HepG2 (cell line): ENCODE data around the gene CD68. TPM values are rescaled to one million over a fixed set of nuclear protein-coding genes. Genes with fewer than 3 reads are reported as not detected.

Experiments
- CSRNP2 ChIP-seq: sonication (generic); formaldehyde crosslinking; conservative IDR thresholded peaks from 2 replicates; pipeline ENCODE4 v1.8.0; 2022; ENCODE audit warnings: low read depth, missing genetic modification reagents
- E2F2 ChIP-seq: sonication (generic); formaldehyde crosslinking; IDR thresholded peaks from 2 replicates; pipeline ENCODE4 v1.4.0; 2020; ENCODE audit warnings: missing genetic modification reagents, borderline replicate concordance
- GATAD2A ChIP-seq: IDR thresholded peaks from 2 replicates; pipeline ENCODE4 v1.6.1; 2016
- IRX3 ChIP-seq: sonication (generic); formaldehyde crosslinking; IDR thresholded peaks from 2 replicates; pipeline ENCODE4 v1.8.1; 2023; ENCODE audit warnings: mild to moderate bottlenecking, low read depth, missing genetic modification reagents, borderline replicate concordance
- KLF16 ChIP-seq, 2 experiments: sonication (generic) in 1 of 2; formaldehyde crosslinking in 1 of 2; IDR thresholded peaks; 2 replicates each; pipeline versions ENCODE4 v1.6.1 to v1.8.0; 2016 to 2023; ENCODE audit warnings: missing genetic modification reagents in 2 of 2, missing compliant biosample characterization in 1 of 2
- MAZ ChIP-seq, 2 experiments: sonication (generic) in 1 of 2; formaldehyde crosslinking in 1 of 2; IDR thresholded peaks; 2 replicates each; pipeline versions ENCODE4 v1.5.0 to v1.6.1; 2012 to 2020; ENCODE audit warnings: low read depth in 2 of 2, mild to moderate bottlenecking in 2 of 2, borderline replicate concordance in 1 of 2, improper control_type of control experiment in 1 of 2, low read length in 1 of 2, missing genetic modification reagents in 1 of 2, moderate library complexity in 1 of 2
- MXD1 ChIP-seq: sonication (generic); formaldehyde crosslinking; IDR thresholded peaks from 2 replicates; pipeline ENCODE4 v1.4.0; 2020; ENCODE audit warnings: mild to moderate bottlenecking, missing genetic modification reagents
- PATZ1 ChIP-seq: sonication (generic); formaldehyde crosslinking; IDR thresholded peaks from 2 replicates; pipeline ENCODE4 v1.4.0; 2020; ENCODE audit warnings: missing genetic modification reagents
- TEAD3 ChIP-seq: optimal IDR thresholded peaks from 2 replicates; pipeline ENCODE3; 2016; ENCODE audit warnings: borderline replicate concordance
- ZNF484 ChIP-seq: sonication (generic); formaldehyde crosslinking; IDR thresholded peaks from 2 replicates; pipeline ENCODE4 v1.5.1; 2020; ENCODE audit warnings: mild to moderate bottlenecking, low read depth, missing genetic modification reagents, borderline replicate concordance
- ZNF782 ChIP-seq: sonication (generic); formaldehyde crosslinking; IDR thresholded peaks from 2 replicates; pipeline ENCODE4 v1.4.0; 2020; ENCODE audit warnings: missing genetic modification reagents, mild to moderate bottlenecking, borderline replicate concordance
- polyA plus RNA-seq, 8 experiments: library from polyadenylated mRNA; depleted of rRNA in 3 of 8; stranded (reverse) in 7 of 8; unstranded in 1 of 8; fragments of >200 nt; fragmentation: Illumina TruSeq in 4 of 8; extraction: Trizol in 4 of 8; gene quantifications; 2 replicates each; pipeline versions ENCODE4 v1.2.1 to v1.2.3, GENCODE V29; 2011 to 2016; ENCODE audit warnings: low read depth in 4 of 8, missing spikeins in 1 of 8, mixed read lengths in 1 of 8; ENCODE audit not compliant: insufficient read depth in 1 of 8
- total RNA-seq, 5 experiments: library from RNA; depleted of rRNA; stranded (reverse); fragments of >200 nt; fragmentation: Illumina TruSeq; extraction: Trizol; gene quantifications; 2 replicates each; pipeline ENCODE4 v1.2.3, GENCODE V29; 2016; ENCODE audit warnings: low read depth in 1 of 5
- TF ChIP-seq, protein P1 (sequence below): sonication (generic); formaldehyde crosslinking; IDR thresholded peaks from 2 replicates; pipeline ENCODE4 v1.4.0; 2020; ENCODE audit warnings: missing genetic modification reagents
- TF ChIP-seq, protein P2 (sequence below): sonication (generic); formaldehyde crosslinking; IDR thresholded peaks from 2 replicates; pipeline ENCODE4 v1.4.0; 2020; ENCODE audit warnings: missing genetic modification reagents
- TF ChIP-seq, protein P3 (sequence below): sonication (generic); formaldehyde crosslinking; IDR thresholded peaks from 2 replicates; pipeline ENCODE4 v1.4.0; 2020; ENCODE audit warnings: missing genetic modification reagents

Gene CD68
- total and polyA plus RNA-seq, 2 of the 13 experiments (the other 11 are each of a cell fraction or from before 2014, with no cell fraction given), result 10.3 to 104 TPM

DNA sequence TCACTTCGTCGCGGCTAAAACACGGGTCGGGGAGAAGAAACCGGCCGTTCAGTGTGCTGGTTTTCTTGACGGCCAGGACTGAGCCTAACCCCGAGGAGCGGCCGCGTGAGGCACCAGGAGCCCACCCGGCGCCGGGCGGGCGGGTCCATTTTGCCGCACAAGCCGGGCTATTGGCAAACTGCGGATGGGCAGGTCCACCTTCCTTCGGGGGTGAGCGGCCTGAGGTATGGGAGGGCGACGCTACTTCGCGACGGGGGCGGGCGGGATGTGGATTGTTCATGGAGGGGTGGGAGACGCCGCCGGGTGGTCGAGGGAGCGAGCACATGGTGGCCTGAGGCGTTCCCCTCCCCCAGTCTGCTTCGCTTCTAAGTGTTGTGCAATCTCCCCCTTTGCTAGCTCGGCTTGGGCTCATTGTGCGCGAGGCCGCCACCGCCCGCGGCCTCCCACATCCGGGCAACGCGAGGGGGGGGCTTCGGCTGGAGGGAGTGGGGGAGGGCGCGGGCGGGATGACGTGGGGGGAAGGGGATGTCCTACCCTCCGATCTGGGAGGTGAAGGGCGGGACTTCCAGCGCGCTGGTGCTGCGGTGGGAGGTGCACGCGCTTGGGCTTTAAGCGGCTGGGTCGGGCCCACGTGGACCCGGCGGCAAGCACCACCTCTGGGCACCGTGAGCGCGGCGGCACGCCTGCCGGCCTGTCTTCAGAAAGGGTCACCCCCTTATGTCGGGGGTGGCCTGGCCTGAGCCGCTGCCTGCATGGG is 5.9 kb upstream of the CD68 start (continued):
- TF ChIP-seq PATZ1 (CRISPR knock-in tag) (peak; percentile 97), TEAD3 (CRISPR knock-in tag) (no peak), MAZ (IDR thresholded peaks at IDR 0.05; ENCODE audit: borderline replicate concordance, low read depth, low read length) (peak; percentile 78), MAZ (CRISPR knock-in tag; IDR thresholded peaks at IDR 0.05; ENCODE audit: low read depth) (peak; percentile 62; the same call in 1 of the 2 replicates), IRX3 (no peak), KLF16 (CRISPR knock-in tag; IDR thresholded peaks at IDR 0.05) (no peak; a peak in 1 of 4 replicates), MXD1 (CRISPR knock-in tag) (peak; percentile 89), GATAD2A (CRISPR knock-in tag) (no peak), E2F2 (no peak), ZNF782 (CRISPR knock-in tag) (no peak), CSRNP2 (CRISPR knock-in tag) (no peak), ZNF484 (CRISPR knock-in tag) (no peak)
- TF ChIP-seq, protein P1, sequence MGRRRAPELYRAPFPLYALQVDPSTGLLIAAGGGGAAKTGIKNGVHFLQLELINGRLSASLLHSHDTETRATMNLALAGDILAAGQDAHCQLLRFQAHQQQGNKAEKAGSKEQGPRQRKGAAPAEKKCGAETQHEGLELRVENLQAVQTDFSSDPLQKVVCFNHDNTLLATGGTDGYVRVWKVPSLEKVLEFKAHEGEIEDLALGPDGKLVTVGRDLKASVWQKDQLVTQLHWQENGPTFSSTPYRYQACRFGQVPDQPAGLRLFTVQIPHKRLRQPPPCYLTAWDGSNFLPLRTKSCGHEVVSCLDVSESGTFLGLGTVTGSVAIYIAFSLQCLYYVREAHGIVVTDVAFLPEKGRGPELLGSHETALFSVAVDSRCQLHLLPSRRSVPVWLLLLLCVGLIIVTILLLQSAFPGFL, result no peak
- TF ChIP-seq, protein P2, sequence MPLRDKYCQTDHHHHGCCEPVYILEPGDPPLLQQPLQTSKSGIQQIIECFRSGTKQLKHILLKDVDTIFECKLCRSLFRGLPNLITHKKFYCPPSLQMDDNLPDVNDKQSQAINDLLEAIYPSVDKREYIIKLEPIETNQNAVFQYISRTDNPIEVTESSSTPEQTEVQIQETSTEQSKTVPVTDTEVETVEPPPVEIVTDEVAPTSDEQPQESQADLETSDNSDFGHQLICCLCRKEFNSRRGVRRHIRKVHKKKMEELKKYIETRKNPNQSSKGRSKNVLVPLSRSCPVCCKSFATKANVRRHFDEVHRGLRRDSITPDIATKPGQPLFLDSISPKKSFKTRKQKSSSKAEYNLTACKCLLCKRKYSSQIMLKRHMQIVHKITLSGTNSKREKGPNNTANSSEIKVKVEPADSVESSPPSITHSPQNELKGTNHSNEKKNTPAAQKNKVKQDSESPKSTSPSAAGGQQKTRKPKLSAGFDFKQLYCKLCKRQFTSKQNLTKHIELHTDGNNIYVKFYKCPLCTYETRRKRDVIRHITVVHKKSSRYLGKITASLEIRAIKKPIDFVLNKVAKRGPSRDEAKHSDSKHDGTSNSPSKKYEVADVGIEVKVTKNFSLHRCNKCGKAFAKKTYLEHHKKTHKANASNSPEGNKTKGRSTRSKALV (CRISPR knock-in tag), result no peak
- TF ChIP-seq, protein P3, sequence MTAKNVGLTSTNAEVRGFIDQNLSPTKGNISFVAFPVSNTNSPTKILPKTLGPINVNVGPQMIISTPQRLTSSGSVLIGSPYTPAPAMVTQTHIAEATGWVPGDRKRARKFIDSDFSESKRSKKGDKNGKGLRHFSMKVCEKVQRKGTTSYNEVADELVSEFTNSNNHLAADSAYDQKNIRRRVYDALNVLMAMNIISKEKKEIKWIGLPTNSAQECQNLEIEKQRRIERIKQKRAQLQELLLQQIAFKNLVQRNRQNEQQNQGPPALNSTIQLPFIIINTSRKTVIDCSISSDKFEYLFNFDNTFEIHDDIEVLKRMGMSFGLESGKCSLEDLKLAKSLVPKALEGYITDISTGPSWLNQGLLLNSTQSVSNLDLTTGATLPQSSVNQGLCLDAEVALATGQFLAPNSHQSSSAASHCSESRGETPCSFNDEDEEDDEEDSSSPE (CRISPR knock-in tag), result peak; percentile 67
